Adrenal gland (tissue), 5 donors: ENCODE results near the gene RIMKLB.

Source experiments
- CTCF ChIP-seq, 6 experiments: fragments of 450-650 bp in 4 of 6; fragments of 200-600 bp in 2 of 6; sonication (generic) in 1 of 6; IDR thresholded peaks; 1 replicate in 5 of 6; 2 replicates in 1 of 6; pipeline versions ENCODE4 v1.5.1 to v1.8.0; 2016 to 2021; ENCODE audit warnings: antibody characterized with exemption in 6 of 6, mild to moderate bottlenecking in 2 of 6, moderate library complexity in 1 of 6
- POLR2A ChIP-seq, 2 donors: fragments of 450-650 bp; IDR thresholded peaks; one replicate each; pipeline ENCODE4 v1.6.1; 2017; ENCODE audit warnings: antibody characterized with exemption in 2 of 2, mild to moderate bottlenecking in 2 of 2, moderate library complexity in 1 of 2
- donor health status: DM: no; HTN: no; CAD: no.

DNA sequence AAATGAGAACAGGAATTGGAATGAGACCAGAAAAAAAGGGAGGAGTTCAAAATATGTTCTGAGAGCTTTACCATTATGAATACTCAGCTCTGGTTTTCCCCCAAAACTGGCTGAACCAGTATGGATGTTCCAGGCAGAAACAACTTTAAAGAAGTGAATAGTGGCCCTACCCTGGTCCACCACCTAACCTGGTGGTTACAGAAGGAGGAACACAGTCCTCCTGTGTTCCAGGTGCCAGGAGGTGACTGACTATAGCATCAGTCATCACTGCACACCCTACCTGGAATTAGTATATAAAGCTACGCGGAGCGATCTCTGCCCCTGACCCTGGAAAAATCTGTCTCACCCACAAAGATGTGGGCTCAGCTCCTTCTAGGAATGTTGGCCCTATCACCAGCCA, 124.5 kb downstream of the RIMKLB start, which contains the start of gene A2ML1:
- no peak for TF ChIP-seq POLR2A (IDR thresholded peaks at IDR 0.05)
- TF ChIP-seq CTCF (IDR thresholded peaks at IDR 0.05): no peak
